HCT116 (cell line): Measurements from ENCODE around the gene ASXL2. TPM values are rescaled to one million over a fixed set of nuclear protein-coding genes. Genes with fewer than 3 reads are reported as not detected.

Experiments used
- ATAC-seq: fragments of 200-7000 bp; cut with Tn5 transposase; 2 replicates; pipeline ENCODE4 v1.9.1; 2020; ENCODE audit warnings: mild to moderate bottlenecking, moderate library complexity
- BruUV-seq: library from RNA; stranded (reverse); fragments of 400-500 nt; replicated peaks from 2 replicates; lab custom pipeline; 2021; lab: Mats Ljungman, UMichigan
- CTCF ChIA-PET: fragments of 300-600 bp; sonication (Branson Sonifier 250); formaldehyde crosslinking; loops from one replicate; lab custom pipeline; 2021; ENCODE audit warnings: antibody characterized with exemption; lab: Charles Lee
- POLR2A ChIA-PET: fragments of 300-600, 350-600 bp; sonication (Branson Sonifier 250); formaldehyde crosslinking; loops from one replicate; lab custom pipeline; 2021; ENCODE audit warnings: antibody characterized with exemption; lab: Charles Lee
- RAD21 ChIA-PET, 2 experiments: fragments of 300-600 bp; sonication (Branson Sonifier 250); formaldehyde crosslinking; loops; one replicate each; lab custom pipeline; 2023; ENCODE audit warnings: low total read pairs in 2 of 2; ENCODE audit not compliant: uncharacterized antibody in 2 of 2, unreplicated experiment in 2 of 2, low non-redundant PET in 1 of 2; lab: Charles Lee
- DNase-seq: peaks from one replicate; pipeline ENCODE4 v3.0.0-alpha.2; 2010; ENCODE audit warnings: low read depth, low spot score
- H2AFZ ChIP-seq: fragments of 200-600 bp; shearing (Covaris generic), sonication (generic); 2 replicates; pipeline ENCODE4 v1.6.1; 2017; ENCODE audit warnings: low read depth, mixed run types, mixed read lengths, antibody characterized with exemption, low read length; ENCODE audit not compliant: poor library complexity, severe bottlenecking
- H3K27ac ChIP-seq: 2 replicates; pipeline ENCODE4 v1.5.1; 2012; ENCODE audit warnings: low read depth, low read length
- H3K27me3 ChIP-seq: fragments of 200-600 bp; sonication (generic); 2 replicates; pipeline ENCODE4 v1.6.1; 2016; ENCODE audit warnings: mixed run types, low read length, mixed read lengths; ENCODE audit not compliant: insufficient read depth
- H3K36me3 ChIP-seq, 2 experiments: fragments of 200-500 bp in 1 of 2; fragments of 200-600 bp in 1 of 2; sonication (Bioruptor generic) in 1 of 2; sonication (generic) in 1 of 2; 2 replicates each; pipeline versions ENCODE4 v1.5.1 to v1.6.1; 2014 to 2016; ENCODE audit warnings: low read length in 2 of 2, inconsistent platforms in 1 of 2, mixed read lengths in 1 of 2, mixed run types in 1 of 2; ENCODE audit not compliant: insufficient read depth in 2 of 2, control insufficient read depth in 1 of 2
- H3K4me1 ChIP-seq, 2 experiments: fragments of 200-600 bp in 1 of 2; sonication (generic) in 1 of 2; 2 replicates each; pipeline versions ENCODE4 v1.5.1 to v1.6.1; 2012 to 2017; ENCODE audit warnings: low read length in 2 of 2, inconsistent platforms in 1 of 2, mild to moderate bottlenecking in 1 of 2, mixed read lengths in 1 of 2, mixed run types in 1 of 2, moderate library complexity in 1 of 2; ENCODE audit not compliant: insufficient read depth in 2 of 2, control insufficient read depth in 1 of 2
- H3K4me2 ChIP-seq: fragments of 200-600 bp; sonication (generic); 2 replicates; pipeline ENCODE4 v1.6.1; 2017; ENCODE audit warnings: mixed run types, low read length, mixed read lengths
- H3K4me3 ChIP-seq, 2 experiments: fragments of 200-600 bp in 1 of 2; sonication (generic) in 1 of 2; replicated peaks in 1 of 2; 2 replicates each; pipeline ENCODE4 v1.5.1; 2011 to 2016; ENCODE audit warnings: low read length in 2 of 2, control low read depth in 1 of 2, low read depth in 1 of 2, mild to moderate bottlenecking in 1 of 2, mixed read lengths in 1 of 2, mixed run types in 1 of 2
- H3K79me2 ChIP-seq: fragments of 200-600 bp; sonication (generic); 2 replicates; pipeline ENCODE4 v1.6.1; 2017; ENCODE audit warnings: mild to moderate bottlenecking, mixed run types, low read length, moderate library complexity, mixed read lengths; ENCODE audit not compliant: insufficient read depth
- H3K9ac ChIP-seq: fragments of 200-600 bp; sonication (generic); 2 replicates; pipeline ENCODE4 v1.6.1; 2016; ENCODE audit warnings: low read length, mixed read lengths
- H3K9me2 ChIP-seq: fragments of 200-600 bp; sonication (generic), shearing (Covaris generic); 2 replicates; pipeline ENCODE4 v1.6.1; 2017; ENCODE audit warnings: mixed run types, mild to moderate bottlenecking, moderate library complexity; ENCODE audit not compliant: insufficient read depth
- H3K9me3 ChIP-seq, 2 experiments: fragments of 200-500 bp in 1 of 2; fragments of 200-600 bp in 1 of 2; sonication (Bioruptor generic) in 1 of 2; sonication (generic) in 1 of 2; 2 replicates each; pipeline ENCODE4 v1.6.1; 2014 to 2017; ENCODE audit warnings: low read length in 2 of 2, mixed read lengths in 2 of 2, inconsistent platforms in 1 of 2, low read depth in 1 of 2, mild to moderate bottlenecking in 1 of 2, mixed run types in 1 of 2, moderate library complexity in 1 of 2; ENCODE audit not compliant: control insufficient read depth in 1 of 2, insufficient read depth in 1 of 2
- H4K20me1 ChIP-seq: fragments of 200-600 bp; sonication (generic), shearing (Covaris generic); 2 replicates; pipeline ENCODE4 v1.6.1; 2017; ENCODE audit warnings: mixed run types, mild to moderate bottlenecking, moderate library complexity; ENCODE audit not compliant: insufficient read depth
- CEBPB ChIP-seq: IDR thresholded peaks from 2 replicates; pipeline ENCODE4 v1.6.1; 2012; ENCODE audit warnings: low read depth
- CTCF ChIP-seq, 3 experiments: fragments of 200-600 bp in 1 of 3; sonication (generic) in 1 of 3; IDR thresholded peaks in 2 of 3; conservative IDR thresholded peaks in 1 of 3; 2 replicates each; pipeline ENCODE4 v1.5.1; 2012 to 2017; ENCODE audit warnings: low read depth in 2 of 3, low read length in 2 of 3, antibody characterized with exemption in 1 of 3, borderline replicate concordance in 1 of 3, control low read depth in 1 of 3, mild to moderate bottlenecking in 1 of 3, mixed read lengths in 1 of 3, mixed run types in 1 of 3, moderate library complexity in 1 of 3; ENCODE audit not compliant: insufficient read depth in 1 of 3
- EZH2phosphoT487 ChIP-seq: fragments of 200-600 bp; IDR thresholded peaks from 2 replicates; pipeline ENCODE4 v1.6.1; 2018; ENCODE audit warnings: antibody characterized with exemption, borderline replicate concordance
- FOSL1 ChIP-seq: IDR thresholded peaks from 2 replicates; pipeline ENCODE4 v1.6.1; 2012; ENCODE audit warnings: low read depth
- JUND ChIP-seq: IDR thresholded peaks from 2 replicates; pipeline ENCODE4 v1.6.1; 2012
- POLR2A ChIP-seq: IDR thresholded peaks from 2 replicates; pipeline ENCODE4 v1.7.0; 2011; ENCODE audit warnings: borderline replicate concordance; ENCODE audit not compliant: insufficient read depth, insufficient read length; ENCODE audit errors: extremely low read depth
- POLR2AphosphoS5 ChIP-seq: IDR thresholded peaks from 2 replicates; pipeline ENCODE4 v1.6.1; 2011; ENCODE audit warnings: mild to moderate bottlenecking, low read depth, low read length, moderate library complexity
- RAD21 ChIP-seq: IDR thresholded peaks from 2 replicates; pipeline ENCODE4 v1.6.1; 2012; ENCODE audit warnings: low read depth, mild to moderate bottlenecking
- REST ChIP-seq: IDR thresholded peaks from 2 replicates; pipeline ENCODE4 v1.6.1; 2012; ENCODE audit warnings: low read depth
- SIN3A ChIP-seq: IDR thresholded peaks from 2 replicates; pipeline ENCODE4 v1.6.1; 2012; ENCODE audit warnings: low read depth
- SP1 ChIP-seq: IDR thresholded peaks from 2 replicates; pipeline ENCODE4 v1.6.1; 2012; ENCODE audit warnings: low read depth
- TCF7L2 ChIP-seq: IDR thresholded peaks from 2 replicates; pipeline ENCODE4 v1.7.0; 2011; ENCODE audit warnings: borderline replicate concordance, inconsistent platforms; ENCODE audit not compliant: insufficient read depth, insufficient read length; ENCODE audit errors: extremely low read depth
- ZFX ChIP-seq: fragments of 450-650 bp; IDR thresholded peaks from 2 replicates; pipeline ENCODE4 v1.6.1; 2017
- intact Hi-C: fragments of 100-400 bp; cut with micrococcal nuclease; formaldehyde crosslinking; loops from 2 replicates; pipeline ENCODE4 v1.10.0; 2022
- total RNA-seq: library from RNA; stranded (reverse); gene quantifications from one replicate; pipeline ENCODE4 v1.2.1, GENCODE V29; 2021; ENCODE audit not compliant: unreplicated experiment

Gene ASXL2
- total RNA-seq, 1 experiment from 2014 or later, result 29.2 TPM

GRCh38 chr2:25903216-25903776, 25.0 kb upstream of the ASXL2 start (continued):
- no peak for TF ChIP-seq CTCF (IDR thresholded peaks at IDR 0.05 in 2 of 3, conservative IDR thresholded peaks at IDR 0.05 in 1 of 3; ENCODE audit: borderline replicate concordance in 1 of 3, insufficient read depth in 1 of 3, low read depth in 2 of 3, low read length in 2 of 3)
- no peak for TF ChIP-seq POLR2A
- TF ChIP-seq JUND, result no peak
- TF ChIP-seq ZFX, result no peak
- TF ChIP-seq FOSL1, result no peak
- TF ChIP-seq EZH2phosphoT487, result no peak
- TF ChIP-seq SP1, result no peak
- TF ChIP-seq RAD21, result no peak
- no peak for TF ChIP-seq SIN3A

- intact Hi-C loops, result no loop called here
- DNase-seq (no peak), ATAC-seq (no peak)
- ChIA-PET CTCF (no interaction called here), POLR2A (no interaction called here), RAD21 (no interaction called here)
- H3K27ac ChIP-seq, result no peak overlapping the region
- no peaks in the 10 kb centered on the region for H3K9me3 ChIP-seq
- BruUV-seq, result no TSS peak
- no peaks in the 10 kb centered on the region for H3K79me2 ChIP-seq
- H3K4me3 ChIP-seq, result no peak overlapping the region
- H3K36me3 ChIP-seq, result no peaks in the 10 kb centered on the region
- no peaks in the 10 kb centered on the region for H4K20me1 ChIP-seq
- no peak for TF ChIP-seq RAD21
- no peak for TF ChIP-seq FOSL1
- no peak for TF ChIP-seq POLR2AphosphoS5
- TF ChIP-seq POLR2A, result no peak
- no peak for TF ChIP-seq CEBPB
- TF ChIP-seq SIN3A, result no peak
- no peak for TF ChIP-seq SP1
- TF ChIP-seq REST, result no peak
- TF ChIP-seq TCF7L2, result no peak
- no peak for TF ChIP-seq JUND
- no peak for TF ChIP-seq ZFX
- H3K4me2 ChIP-seq, result no peak overlapping the region
- H3K27me3 ChIP-seq, result no peaks in the 10 kb centered on the region
- H3K9me2 ChIP-seq, result no peaks in the 10 kb centered on the region
- no peak overlapping the region for H3K9ac ChIP-seq
- no peaks in the 10 kb centered on the region for H3K4me1 ChIP-seq
- H2AFZ ChIP-seq, result no peak overlapping the region
Observed at GRCh38 chr2:25899404-25899970, 21.2 kb upstream of the ASXL2 start.
